ENCODE measurements around the gene FBXO41. TPM values are rescaled to one million over a fixed set of nuclear protein-coding genes. Genes with fewer than 3 reads are reported as not detected.

FBXO41 gene
- total and polyA plus RNA-seq, 9 of the 15 experiments (the other 6 are each of a cell fraction or from before 2014, with no cell fraction given): 0.21 to 8.2 (median 3.5) TPM

- TF ChIP-seq NBN (IDR thresholded peaks at IDR 0.05; ENCODE audit: low read depth) (no peak), HMBOX1 (IDR thresholded peaks at IDR 0.05) (no peak), ZNF311 (CRISPR knock-in tag; IDR thresholded peaks at IDR 0.05) (no peak), NCOA1 (IDR thresholded peaks at IDR 0.05; ENCODE audit: low read depth) (no peak), UBTF (IDR thresholded peaks at IDR 0.05; ENCODE audit: borderline replicate concordance in 1 of 2, low read depth in 2 of 2, low read length in 2 of 2) (no peak), ARHGAP35 (IDR thresholded peaks at IDR 0.05; ENCODE audit: partially characterized antibody) (no peak), GMEB1 (CRISPR knock-in tag; IDR thresholded peaks at IDR 0.05) (no peak), ATF1 (CRISPR knock-in tag; IDR thresholded peaks at IDR 0.05) (no peak), ATF1 (tag; IDR thresholded peaks at IDR 0.05) (no peak), GATAD2B (IDR thresholded peaks at IDR 0.05; ENCODE audit: borderline replicate concordance) (no peak), OTX1 (CRISPR knock-in tag; IDR thresholded peaks at IDR 0.05) (no peak), ZNF12 (CRISPR knock-in tag; IDR thresholded peaks at IDR 0.05) (no peak), ZNF217 (CRISPR knock-in tag; IDR thresholded peaks at IDR 0.05) (no peak), ETS2 (tag; IDR thresholded peaks at IDR 0.05; ENCODE audit: borderline replicate concordance, poor library complexity, severe bottlenecking) (no peak), ATF3 (IDR thresholded peaks at IDR 0.05) (no peak), ATF3 (CRISPR knock-in tag; conservative IDR thresholded peaks at IDR 0.05) (no peak), MAZ (CRISPR knock-in tag; conservative IDR thresholded peaks at IDR 0.05 in 1 of 2, IDR thresholded peaks at IDR 0.05 in 1 of 2) (no peak), POLR2H (tag; IDR thresholded peaks at IDR 0.05; ENCODE audit: low read depth) (no peak), ATF4 (CRISPR knock-in tag; IDR thresholded peaks at IDR 0.05) (no peak), NCOA6 (IDR thresholded peaks at IDR 0.05) (no peak), E2F6 (IDR thresholded peaks at IDR 0.05; ENCODE audit: borderline replicate concordance in 1 of 2, extremely low read depth in 1 of 2, insufficient read depth in 1 of 2, insufficient read length in 1 of 2, low read depth in 1 of 2, low read length in 1 of 2, poor library complexity in 1 of 2, severe bottlenecking in 1 of 2) (no peak)
Observed at GRCh38 chr2:73260338-73260984, 23.8 kb downstream of the FBXO41 start (continued).
